ENCODE results near the gene PUDP.

DNA sequence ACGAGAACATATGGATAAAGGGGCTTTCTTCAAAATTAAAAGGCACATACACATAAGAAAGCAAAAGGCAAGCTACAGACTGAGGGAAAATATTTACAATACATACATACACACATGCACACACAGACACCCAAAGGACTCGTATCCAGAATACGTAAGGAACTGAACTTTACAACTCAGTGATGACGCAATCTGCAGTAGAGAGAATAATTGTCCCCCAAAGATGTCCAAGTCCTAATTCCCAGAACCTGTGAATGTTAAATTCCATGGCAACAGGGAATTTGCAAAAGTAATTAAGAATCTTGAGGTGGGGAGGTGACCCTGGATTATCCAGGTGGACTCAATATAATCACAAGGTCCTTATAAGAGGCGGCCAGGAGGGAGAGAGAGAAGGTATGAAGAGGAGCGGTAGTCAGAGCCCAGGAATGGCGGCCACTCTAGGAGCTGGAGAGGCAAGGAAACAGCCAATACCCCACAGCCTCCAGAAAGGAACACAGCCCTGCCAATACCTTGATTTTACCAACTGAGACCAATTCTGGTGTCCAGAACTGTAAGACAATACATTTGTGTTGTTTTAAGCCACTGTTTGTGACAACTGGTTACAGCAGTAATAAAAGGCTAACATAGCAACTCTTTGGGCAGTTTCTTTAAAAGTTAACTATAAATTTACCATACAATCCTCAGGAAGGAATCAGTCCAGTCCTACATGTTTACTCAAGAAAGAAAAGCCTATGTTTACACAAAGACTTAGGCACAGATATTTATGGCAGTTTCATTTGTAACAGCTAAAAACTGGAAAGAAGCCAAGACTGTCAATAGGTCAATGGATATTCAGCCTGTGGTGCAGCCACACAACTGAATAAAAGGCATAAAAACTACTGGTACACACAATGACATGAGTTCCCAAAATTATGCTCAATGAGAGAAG, 27.7 kb downstream of the PUDP start:
- TF ChIP-seq, protein P1, sequence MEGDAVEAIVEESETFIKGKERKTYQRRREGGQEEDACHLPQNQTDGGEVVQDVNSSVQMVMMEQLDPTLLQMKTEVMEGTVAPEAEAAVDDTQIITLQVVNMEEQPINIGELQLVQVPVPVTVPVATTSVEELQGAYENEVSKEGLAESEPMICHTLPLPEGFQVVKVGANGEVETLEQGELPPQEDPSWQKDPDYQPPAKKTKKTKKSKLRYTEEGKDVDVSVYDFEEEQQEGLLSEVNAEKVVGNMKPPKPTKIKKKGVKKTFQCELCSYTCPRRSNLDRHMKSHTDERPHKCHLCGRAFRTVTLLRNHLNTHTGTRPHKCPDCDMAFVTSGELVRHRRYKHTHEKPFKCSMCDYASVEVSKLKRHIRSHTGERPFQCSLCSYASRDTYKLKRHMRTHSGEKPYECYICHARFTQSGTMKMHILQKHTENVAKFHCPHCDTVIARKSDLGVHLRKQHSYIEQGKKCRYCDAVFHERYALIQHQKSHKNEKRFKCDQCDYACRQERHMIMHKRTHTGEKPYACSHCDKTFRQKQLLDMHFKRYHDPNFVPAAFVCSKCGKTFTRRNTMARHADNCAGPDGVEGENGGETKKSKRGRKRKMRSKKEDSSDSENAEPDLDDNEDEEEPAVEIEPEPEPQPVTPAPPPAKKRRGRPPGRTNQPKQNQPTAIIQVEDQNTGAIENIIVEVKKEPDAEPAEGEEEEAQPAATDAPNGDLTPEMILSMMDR (IDR thresholded peaks at IDR 0.05), result no peak
- TF ChIP-seq POLR2A (IDR thresholded peaks at IDR 0.05), result no peak
